ENCODE data around the gene LRP8.

The LRP8 gene

DNA sequence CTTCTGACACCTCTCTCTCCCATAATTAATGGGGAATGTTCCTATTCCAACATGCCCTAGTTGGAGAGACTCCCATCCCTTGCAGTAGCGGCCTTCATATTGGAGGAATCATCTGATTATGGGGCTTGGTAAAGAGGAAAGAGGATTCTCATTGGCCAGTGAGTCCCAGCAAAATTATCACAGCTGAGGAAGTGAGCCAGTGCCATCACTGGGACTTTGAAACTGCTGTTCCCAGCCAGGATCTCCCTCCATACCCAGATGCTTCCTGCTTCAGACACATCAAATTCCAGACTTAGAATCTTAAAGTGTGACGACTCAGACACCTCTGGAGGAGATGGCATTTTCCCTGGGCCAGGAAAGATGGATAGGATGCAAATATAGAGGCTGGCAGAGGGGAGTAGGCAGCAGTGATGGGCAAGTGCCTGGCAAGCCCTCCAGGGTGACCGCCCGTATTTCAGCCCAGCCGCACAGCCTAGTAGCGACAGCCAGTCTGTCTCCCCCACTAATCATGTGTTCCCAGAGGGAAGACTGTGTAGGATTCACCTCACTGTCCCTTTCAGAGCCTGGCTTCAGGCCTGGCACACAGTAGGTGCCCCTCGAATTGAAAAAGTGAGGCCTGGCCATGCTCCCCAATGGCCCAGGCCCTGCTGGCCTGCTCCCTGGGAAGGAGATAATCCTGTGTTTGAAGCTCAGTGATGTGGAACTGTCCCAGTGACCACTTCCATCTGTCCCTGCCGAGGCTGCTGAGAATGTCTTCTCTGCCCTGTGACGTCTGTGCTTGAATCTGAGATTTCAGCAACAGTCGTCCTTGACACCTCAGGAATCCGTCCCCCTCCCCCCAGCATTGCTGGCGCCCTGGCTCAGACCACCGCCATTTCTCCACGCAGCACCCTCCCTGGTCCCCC is 48.3 kb downstream of the LRP8 start:
- no peak for DNase-seq

DNA sequence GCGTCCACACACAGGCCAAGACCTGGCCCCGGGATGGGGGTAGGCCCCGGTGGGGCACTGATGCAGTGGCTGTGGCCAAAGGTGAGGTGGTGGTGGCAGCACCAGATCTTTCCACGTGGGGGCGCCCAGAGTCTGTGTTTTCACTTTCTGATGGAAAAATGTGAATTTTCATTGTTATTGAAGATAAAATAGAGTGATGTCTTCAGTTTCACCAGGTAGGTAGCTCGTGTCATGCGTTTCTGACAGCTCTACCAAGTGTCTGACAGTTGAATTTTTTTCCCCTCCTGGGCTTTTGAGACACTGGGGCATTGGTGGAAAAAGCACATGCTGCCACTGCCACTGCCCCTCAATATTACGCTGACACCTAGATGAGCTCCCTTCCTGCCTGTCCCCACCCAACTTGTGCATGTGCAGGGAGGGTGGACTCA is 49.6 kb downstream of the LRP8 start:
- peak; percentile 69 for DNase-seq

DNA sequence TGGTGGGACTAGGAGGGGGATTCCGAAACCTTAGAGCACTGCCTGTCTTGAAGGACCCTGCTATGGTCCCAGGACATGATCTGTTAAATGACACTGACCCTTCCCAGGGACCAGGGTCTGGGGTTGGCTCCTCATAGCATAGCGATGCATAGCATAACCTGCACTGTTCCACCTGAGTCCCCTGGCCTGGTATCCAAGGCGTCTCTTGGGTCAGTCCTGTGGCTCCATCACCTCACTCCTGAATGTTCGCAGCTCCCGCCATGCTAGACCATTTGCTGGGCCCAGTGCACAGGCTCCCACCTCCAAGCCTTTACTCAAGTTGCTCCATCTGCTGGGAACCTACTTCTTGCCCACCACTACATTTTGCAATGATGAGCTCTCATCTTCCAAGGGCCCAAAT is 50.5 kb downstream of the LRP8 start:
- DNase-seq = no peak

DNA sequence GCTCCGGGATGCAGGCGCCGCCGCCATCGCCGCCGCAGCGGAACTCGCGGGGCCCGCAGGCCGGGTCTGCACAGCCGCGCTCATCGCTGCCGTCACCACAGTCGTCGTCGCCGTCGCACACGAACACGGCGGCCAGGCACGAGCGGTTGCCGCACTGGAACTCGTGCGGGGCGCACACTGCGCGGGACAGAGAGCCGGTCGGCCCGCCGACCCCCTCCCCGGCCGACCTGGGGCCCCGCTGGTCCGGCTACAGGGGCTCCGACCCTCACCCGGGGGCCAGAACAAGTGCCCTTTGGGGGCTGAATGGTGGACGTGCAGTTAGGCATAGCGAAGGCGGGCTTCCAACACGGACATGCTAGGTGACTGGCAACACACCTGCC is 51.0 kb downstream of the LRP8 start:
- no peak for DNase-seq

DNA sequence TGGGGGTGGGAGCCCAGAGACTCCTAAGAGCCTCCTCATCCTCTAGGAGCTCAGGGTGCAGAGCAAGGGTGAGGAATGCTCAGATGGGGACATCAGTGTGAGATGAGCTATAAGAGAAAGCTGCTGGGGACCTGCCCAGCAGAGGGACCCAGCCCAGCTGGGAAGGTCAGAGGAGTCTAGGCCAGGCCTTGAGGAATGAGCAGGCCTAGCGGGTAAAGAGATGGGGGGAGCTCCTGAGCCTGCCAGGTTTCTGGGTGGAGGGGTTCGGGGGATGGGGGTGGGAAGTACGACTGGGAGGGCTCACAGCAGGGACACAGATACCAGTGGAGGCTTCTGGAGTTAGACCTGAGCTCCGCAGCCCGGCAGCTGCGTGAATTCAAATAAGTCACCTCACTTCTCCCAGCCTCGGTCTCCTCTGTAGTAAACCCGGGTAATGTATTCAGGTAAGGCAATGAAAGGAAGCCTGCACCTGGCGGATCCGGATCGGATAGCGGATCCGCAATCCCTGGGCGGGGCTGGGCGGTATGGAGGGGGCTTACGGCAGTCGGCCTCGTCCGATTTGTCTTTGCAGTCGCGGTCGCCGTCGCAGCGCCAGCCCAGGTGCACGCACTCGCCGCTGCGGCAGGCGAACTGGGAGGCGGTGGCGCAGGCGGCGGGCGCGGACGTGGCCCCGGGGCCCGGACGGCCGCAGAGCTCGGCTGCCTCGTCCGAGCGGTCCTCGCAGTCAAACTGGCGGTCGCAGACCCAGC is 51.5 kb downstream of the LRP8 start:
- DNase-seq = no peak

DNA sequence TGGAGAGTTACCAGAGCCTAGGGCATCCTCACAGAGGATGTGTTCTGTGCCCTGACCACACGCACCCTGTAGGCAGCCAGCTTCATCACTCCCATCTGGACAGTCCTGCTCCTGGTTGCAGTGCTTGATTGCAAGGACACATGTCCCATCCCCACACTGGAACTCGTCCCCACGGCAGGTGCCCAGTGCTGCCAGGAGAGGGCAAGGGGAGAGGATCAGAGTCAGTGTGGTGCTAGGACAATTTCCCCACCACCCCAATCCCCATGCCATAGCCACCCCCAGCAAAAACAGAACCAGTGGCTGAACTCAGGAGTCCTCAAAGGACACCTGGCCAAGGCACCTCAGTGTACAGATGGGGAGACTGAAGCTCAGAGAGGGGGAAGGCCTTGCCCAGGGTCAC is 52.3 kb downstream of the LRP8 start:
- DNase-seq = no peak

DNA sequence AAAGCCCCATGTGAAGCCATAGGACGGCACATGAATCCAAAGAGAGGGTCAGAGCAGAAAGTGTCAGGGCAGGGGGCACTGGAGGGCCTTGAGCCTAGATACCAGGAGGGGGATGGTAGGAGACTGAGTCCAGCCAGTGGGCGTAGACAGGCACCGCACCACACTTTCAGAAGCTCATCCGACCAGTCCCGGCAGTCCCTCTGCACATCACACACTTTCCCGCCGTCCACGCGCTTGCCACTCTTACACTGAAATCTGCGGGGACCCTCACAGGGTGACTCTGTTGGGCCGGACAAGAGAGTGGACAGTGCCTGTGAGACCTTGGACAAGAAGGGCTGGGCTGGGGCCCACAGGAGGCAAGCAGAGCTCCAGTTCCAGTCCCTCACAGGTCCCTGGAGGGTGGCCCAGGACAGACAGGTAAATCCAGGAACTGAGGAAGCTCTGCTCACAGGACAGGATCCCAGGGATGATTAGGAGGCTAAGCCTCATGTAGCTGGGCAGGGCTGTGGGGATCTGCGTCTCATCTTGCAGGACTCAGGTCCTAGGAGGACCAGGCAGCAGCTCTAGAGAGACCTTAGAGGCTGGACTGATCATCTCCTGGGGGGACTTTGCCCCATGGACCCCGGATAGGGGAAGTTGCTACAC is 53.2 kb downstream of the LRP8 start:
- DNase-seq = no peak

DNA sequence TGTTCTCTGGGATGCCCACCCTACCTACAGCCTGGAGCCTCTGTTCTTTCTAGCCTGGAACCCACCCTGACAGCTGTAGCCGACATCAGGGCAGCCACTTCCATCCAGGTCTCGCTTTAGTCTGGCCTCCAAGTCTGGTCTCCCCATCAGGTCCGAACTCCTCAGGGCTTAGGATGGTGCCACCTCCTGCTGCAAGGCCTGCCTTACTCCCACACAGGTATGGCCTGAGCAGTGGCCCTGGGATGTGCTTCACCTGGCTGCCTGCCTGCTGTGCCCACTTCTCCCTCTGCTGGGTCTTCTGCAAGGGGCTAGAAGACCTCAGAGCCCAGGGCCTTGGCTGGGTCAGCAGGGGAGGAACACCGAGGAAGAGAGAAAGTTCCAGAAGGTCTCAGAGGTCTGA is 53.8 kb downstream of the LRP8 start:
- DNase-seq = no peak

DNA sequence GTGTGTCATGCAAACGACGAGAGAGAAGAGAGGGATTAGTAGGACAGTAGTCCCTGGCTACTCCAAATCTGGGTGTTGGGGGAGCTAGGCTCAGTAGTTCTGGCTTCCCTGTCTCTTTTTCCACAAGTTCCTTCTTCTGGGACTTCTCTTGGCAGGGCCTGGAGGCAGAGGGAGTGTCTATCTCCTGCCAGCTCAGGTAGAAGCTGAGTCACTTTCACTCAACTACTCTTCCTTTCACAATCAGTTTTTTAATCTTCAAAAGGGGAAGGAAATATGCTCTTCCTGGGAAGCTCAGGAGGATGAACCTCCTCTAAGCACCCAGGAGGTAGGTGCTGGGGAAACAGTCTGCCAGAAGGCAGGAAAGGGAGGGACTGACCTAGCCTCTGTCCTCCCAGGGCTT is 54.3 kb downstream of the LRP8 start:
- no peak for DNase-seq

DNA sequence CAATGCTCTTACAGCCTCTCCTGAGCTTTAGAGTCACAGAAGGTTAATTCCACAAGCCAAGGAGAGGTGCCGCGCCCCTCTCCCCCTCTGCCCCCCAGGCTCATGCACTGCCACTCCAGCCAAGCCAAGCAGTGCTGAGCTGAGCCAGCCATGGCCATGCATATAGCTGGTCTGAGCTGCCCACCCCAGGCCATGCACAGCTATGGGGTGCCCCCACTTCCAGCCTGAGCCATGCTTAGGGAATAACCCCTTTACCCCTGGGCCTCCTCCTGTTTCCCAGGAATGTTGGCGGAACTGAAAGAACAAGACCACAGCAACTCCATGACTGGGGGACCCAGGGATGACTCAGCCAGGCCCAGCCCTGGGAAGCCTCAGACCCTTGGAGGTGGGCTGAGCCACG is 55.5 kb downstream of the LRP8 start:
- no peak for DNase-seq

DNA sequence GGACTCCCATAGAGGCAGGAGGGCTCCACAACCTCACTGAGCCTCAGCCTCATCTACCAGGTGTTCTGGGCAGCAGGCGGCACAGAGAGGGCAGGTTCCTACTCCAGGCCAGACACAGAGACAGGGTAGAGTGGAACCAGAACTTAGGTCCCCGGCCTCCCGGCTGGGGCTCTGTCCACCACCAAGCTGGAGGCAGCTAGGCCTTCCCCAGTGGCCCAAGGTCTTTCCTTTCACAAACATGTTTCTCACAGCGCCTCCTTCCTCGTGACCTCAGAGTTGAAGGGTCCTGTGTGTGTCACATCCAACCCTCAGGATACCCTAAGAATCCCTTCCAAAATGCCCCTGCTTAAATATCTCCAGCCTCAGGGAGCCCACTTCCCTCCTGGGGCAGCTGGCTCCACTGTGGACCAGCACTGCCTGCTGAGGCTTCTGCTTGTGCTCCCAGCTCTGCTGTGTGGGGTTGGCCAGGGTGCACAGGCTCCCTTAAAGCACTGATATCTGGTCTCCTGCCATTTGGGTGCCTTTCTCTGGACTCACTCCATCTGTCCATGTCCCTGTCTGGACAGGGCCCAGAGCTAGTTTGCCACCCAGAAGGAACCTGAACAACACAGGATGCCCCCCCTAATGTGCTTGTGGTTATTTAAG is 56.3 kb downstream of the LRP8 start:
- DNase-seq = no peak

DNA sequence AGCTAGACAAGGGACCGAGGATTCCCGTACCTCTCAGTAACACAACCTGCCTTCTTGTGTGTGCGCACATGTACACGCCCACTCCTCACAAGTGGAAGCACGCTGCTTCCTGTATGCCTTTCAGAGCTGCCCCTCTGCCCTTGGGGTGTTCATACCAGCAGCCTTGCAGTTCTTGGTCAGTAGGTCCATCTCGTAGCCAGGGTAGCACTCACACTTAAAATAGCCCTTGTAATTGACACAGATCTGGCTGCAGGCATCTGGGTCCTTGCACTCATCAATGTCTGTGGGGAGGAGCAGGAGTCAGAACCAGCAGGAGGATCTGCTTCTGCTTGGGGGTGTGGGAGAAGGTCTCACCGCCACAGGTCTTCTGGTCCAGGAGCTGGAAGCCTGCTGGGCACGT is 57.0 kb downstream of the LRP8 start:
- DNase-seq = no peak

DNA sequence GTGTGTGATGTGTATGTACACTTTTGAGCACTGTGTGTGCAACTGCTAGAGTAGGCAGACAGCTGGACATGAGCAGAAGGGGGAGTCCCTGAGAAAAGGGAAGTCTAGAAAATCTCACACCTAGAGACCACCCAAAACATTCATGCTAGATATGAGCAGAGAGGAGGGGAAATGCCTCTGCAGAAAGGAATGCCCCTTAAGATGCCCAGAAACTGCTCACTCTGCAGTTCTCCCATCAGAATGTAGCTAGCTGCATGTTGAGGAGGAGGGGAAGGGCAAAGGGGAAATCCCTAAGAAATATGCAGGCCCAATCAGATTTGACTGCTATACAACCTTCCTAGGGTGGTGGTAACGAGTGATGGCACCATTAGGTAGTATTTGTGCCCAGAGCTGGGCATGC is 57.8 kb downstream of the LRP8 start:
- no peak for DNase-seq

DNA sequence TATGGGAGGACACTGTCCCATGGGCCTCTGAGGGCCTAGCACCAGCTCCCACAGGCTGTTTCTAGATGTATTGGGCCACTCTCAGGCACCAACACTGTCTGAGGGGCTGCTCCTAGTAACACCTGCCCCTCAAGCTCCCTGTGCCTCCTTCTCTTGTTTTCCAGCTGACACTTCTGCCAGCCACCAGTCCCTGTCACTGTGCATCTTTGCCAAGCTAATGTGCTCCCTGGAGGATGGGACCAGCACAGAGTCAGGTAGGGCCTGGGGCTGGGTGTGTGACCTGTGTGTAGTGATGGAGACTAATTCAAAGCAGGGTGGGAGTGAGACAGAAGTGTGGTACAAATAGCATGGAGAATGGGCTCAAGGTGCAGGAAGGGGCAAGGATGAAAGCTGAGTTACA is 60.1 kb downstream of the LRP8 start:
- no peak for DNase-seq

DNA sequence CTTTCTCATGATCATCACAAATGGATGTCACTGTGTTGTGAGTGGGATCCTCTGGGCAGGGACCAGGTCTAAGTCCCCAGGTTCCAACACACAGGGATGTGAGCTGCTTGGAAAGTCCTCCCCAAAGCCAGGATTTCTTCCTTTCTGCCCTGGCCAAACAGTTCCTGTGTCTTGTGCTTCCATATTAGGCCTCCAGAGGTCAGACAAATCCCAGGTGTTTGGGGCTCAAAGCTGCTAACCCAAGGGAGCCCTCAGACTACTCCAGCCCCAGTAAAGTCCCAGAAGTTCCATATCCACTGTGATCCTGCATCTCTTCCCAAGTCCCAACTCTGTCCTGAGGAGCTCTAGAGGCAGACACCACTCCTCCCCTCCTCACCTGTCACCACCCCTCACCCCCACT is 61.8 kb downstream of the LRP8 start:
- DNase-seq = no peak

DNA sequence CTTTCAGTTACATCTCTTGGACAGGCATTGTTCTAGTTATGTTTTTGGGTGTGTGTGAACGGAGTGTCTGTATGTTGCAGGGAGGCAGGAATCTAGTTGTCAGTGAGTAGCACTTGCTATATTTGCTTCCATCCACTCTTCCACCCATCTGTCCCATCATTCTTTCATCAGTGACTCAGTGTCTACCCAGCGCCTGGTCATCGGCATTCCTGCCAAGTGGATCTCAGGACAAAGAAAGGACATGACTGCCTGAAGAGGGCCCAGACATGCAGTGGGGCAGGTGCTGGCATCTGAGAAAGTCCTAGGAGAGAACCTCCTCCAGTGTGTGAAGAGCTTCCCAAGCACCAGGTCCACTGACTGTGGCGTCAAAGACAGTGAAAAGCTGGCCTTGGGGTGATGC is 62.3 kb downstream of the LRP8 start:
- no peak for DNase-seq

DNA sequence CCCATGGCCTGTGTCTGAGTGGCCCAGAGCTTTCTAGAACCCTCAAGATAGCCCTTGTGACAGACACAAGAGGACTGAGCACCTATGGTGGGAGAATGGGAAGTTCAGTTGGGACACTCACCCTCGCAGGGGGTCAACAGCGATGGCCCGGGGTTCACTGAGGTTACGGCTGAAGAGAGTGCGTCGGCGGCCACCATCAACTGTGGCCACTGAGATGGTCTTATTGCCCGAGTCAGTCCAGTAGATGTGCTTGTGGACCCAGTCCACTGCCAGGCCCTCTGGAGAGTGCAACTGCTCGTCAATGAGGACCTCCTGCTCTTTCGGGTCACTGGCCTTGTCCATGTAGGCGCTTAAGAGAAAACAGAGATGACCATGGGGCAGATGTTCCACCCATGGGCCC is 63.8 kb downstream of the LRP8 start:
- DNase-seq = no peak

DNA sequence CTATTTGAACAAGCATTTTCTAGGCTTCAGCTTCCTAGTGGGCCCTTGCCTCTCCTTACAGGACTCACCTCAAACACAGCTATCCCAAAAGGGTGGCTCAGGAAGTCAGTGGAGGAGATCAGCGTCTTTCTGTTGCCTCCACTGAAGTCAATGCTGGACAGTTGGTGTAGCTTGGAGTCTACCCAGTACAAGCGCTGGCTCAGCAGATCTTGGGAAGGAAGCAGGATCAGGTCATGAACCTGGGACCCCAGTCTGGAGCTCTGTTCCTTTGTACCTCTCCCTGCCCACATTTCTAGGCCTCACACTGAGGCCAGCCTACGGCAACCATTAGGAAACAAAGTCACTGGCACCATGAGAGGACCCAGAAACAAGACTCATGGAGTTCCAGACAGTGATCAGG is 65.9 kb downstream of the LRP8 start:
- DNase-seq = no peak

DNA sequence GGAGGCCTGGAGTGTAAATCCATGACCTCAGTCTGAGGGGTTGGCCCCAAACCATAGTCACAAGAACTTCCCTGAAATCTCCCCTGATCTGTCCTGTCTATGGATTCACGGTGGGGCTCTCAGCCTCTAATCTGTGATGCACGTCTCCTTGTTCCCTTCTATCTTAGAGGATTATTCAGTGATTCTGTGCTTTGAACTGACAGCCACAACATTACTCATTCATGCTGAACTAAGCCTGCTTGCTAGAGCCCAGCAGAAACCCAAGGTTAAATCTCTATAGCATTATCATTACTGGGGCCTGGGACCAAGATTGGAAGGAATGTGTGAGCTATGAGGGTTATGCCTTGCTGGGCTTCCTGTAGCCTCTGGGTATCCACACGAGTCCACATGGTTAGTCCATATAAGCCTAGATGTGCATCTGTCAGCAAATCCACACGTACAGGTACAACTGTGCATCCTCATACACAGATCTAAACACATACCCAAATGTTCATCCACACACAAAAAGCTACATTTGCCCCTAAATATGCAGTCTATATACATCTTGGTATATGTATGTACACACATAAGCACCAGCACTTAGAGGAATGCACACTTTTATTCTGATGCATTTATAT is 67.1 kb downstream of the LRP8 start:
- DNase-seq = no peak

DNA sequence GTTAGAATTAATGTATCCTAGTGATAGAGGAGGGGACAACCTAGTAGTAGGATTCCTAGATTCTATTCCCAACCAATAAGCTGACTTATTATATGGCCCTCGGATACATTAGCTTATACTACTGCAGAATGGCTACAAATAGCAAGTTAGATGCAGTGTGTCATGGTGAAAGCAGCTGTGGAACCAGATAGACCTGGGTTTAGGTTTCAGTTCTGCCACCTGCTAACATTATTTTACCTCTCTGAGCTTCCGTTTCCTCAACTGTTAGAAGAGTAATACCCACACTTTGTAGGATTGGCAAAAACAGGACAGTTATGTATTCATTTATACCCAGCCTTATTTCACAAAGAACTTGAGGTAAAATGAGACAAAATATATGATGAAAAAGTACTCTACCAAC is 67.9 kb downstream of the LRP8 start:
- no peak for DNase-seq

DNA sequence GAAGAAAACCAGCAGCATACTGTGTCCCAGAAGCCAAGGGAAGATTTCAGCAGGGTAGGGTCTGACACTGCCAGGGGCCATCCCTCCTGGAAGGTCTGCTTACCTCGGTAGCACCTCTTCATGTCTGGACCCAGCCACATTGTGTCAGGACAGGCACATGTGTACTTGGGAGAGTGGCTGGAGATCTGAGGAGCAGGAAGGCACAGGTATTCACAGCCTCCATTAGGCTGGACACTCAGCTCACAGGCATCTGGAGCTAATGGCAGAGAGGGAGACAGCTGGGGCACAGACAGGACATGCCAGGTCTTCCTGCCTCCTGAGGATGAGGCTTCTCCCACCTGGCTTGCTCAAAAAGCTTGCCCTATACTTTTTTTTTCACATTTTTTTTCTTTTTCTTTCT is 69.7 kb downstream of the LRP8 start:
- DNase-seq = no peak

DNA sequence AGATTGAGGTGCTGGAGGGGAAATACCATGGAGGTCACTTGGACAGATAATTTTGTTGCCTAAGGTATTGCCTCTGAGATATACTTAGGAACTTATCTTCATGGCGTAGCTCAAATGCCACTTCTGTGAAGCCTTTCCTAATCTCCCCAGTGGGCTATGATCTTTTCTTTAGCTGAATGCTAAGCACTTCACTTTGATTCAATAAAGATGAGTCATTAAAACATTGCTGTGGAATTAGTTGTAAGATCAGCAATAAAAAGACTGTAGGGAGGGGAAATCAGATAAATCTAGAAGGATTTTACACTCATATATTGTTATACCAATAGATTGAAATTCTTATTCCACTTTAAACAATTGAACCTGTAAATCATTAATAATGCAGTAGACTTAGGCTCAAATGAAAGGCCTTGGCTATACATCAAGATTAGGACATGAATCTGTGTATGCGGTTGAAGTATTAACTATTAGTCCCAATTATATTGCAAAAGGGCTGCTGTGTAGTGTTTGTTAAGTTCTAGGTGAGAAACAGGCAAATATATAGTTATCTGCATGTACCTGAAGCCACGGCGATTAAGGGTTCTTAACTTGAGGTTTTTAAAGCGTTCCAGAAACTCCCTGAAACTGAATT is 70.3 kb downstream of the LRP8 start:
- DNase-seq = no peak

Data from T-helper 9 cell (primary cell).